ENCODE measurements around the gene ABCD1. TPM values are rescaled to one million over a fixed set of nuclear protein-coding genes. Genes with fewer than 3 reads are reported as not detected.
"Not testable (repeated sequence)": the region's sequence is repeated elsewhere in the genome, so short reads cannot be mapped to it uniquely, and the experiment has no call there.

Gene ABCD1
- total and polyA plus RNA-seq, 10 of the 15 experiments (the other 5 are each of a cell fraction or from before 2014, with no cell fraction given), result 0.13 to 6.5 (median 1.4) TPM

DNA sequence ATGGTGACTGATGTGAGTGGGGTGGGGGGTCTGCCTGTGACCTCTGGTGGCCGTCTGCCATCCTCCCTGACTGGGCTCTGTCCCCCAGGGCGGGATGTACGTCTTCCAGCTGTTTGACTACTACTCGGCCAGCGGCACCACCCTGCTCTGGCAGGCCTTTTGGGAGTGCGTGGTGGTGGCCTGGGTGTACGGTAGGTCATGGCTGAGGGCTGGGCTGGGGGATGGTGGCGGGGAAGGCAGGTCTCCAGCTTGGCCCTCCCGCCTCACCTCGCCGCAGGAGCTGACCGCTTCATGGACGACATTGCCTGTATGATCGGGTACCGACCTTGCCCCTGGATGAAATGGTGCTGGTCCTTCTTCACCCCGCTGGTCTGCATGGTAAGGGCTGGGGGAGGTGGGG, 30.4 kb upstream of the ABCD1 start:
- in situ Hi-C loops (cut with MboI); RAD21 ChIA-PET (ENCODE audit: unreplicated experiment); H4K20me1 ChIP-seq (ENCODE audit: control insufficient read depth, insufficient read depth); H3K4me1 ChIP-seq (ENCODE audit: control insufficient read depth, insufficient read depth, low read length); BruUV-seq (replicated peaks); H2AFZ ChIP-seq (ENCODE audit: control insufficient read depth, low read depth, low read length); H3K4me3 ChIP-seq; ATAC-seq; H3K27ac ChIP-seq (ENCODE audit: control insufficient read depth, insufficient read depth); intact Hi-C loops (cut with micrococcal nuclease; ENCODE audit: unreplicated experiment); FAIRE-seq; POLR2A ChIA-PET; CTCF ChIA-PET; H3K9ac ChIP-seq (ENCODE audit: control insufficient read depth, insufficient read depth, low read length); H3K27me3 ChIP-seq (replicated peaks in 1 of 2; ENCODE audit: control insufficient read depth in 2 of 2, insufficient read depth in 2 of 2, low read length in 1 of 2); H3K9me3 ChIP-seq (replicated peaks; ENCODE audit: control insufficient read depth, insufficient read depth, low read length); H3K79me2 ChIP-seq (ENCODE audit: control insufficient read depth, insufficient read depth, low read length); SMC1A ChIA-PET (ENCODE audit: uncharacterized antibody, unreplicated experiment); H3K4me2 ChIP-seq (ENCODE audit: control insufficient read depth, insufficient read depth); DNase-seq (ENCODE audit: low read depth, low spot score); H3K36me3 ChIP-seq (ENCODE audit: control insufficient read depth in 2 of 2, insufficient read depth in 2 of 2, low read length in 1 of 2): not testable (repeated sequence)
- 64% methylated on average over 8 of the region's 16 CpGs for WGBS (ENCODE audit: insufficient coverage, insufficient replicate concordance, low lambda C conversion rate, missing lambda C conversion rate)

DNA sequence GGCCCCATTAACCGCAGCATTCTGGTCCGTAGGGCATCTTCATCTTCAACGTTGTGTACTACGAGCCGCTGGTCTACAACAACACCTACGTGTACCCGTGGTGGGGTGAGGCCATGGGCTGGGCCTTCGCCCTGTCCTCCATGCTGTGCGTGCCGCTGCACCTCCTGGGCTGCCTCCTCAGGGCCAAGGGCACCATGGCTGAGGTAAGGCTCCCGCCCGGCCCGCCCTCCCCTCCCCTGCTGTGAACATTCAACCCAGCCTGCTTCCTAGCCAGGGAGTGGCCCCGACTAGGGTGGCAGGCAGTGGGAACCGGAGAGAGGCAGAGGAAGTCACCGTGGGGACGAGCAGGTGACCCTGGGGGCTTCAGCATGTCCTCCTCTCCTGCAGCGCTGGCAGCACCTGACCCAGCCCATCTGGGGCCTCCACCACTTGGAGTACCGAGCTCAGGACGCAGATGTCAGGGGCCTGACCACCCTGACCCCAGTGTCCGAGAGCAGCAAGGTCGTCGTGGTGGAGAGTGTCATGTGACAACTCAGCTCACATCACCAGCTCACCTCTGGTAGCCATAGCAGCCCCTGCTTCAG, 29.9 kb upstream of the ABCD1 start:
- Histone ChIP-seq H4K20me1 (ENCODE audit: control insufficient read depth, insufficient read depth) (no peaks in the 10 kb centered on the region), H3K36me3 (ENCODE audit: control insufficient read depth in 2 of 2, insufficient read depth in 2 of 2, low read length in 1 of 2) (no peaks in the 10 kb centered on the region), H3K9ac (ENCODE audit: control insufficient read depth, insufficient read depth, low read length) (no peak overlapping the region), H3K9me3 (replicated peaks; ENCODE audit: control insufficient read depth, insufficient read depth, low read length) (no peaks in the 10 kb centered on the region), H3K27me3 (replicated peaks in 1 of 2; ENCODE audit: control insufficient read depth in 2 of 2, insufficient read depth in 2 of 2, low read length in 1 of 2) (no peaks in the 10 kb centered on the region), H3K79me2 (ENCODE audit: control insufficient read depth, insufficient read depth, low read length) (no peaks in the 10 kb centered on the region), H3K4me2 (ENCODE audit: control insufficient read depth, insufficient read depth) (no peak overlapping the region), H3K27ac (ENCODE audit: control insufficient read depth, insufficient read depth) (no peak overlapping the region), H3K4me3 (no peak overlapping the region), H2AFZ (ENCODE audit: control insufficient read depth, low read depth, low read length) (no peak overlapping the region), H3K4me1 (ENCODE audit: control insufficient read depth, insufficient read depth, low read length) (no peaks in the 10 kb centered on the region)
- no peak for DNase-seq (ENCODE audit: low read depth, low spot score)
- ChIA-PET POLR2A (no interaction called here), RAD21 (ENCODE audit: unreplicated experiment) (no interaction called here), SMC1A (ENCODE audit: uncharacterized antibody, unreplicated experiment) (no interaction called here), CTCF (no interaction called here)
- WGBS (ENCODE audit: insufficient coverage, insufficient replicate concordance, low lambda C conversion rate, missing lambda C conversion rate), result 65% methylated on average over 22 of the region's 23 CpGs
- in situ Hi-C loops (cut with MboI) (no loop called here), intact Hi-C loops (cut with micrococcal nuclease; ENCODE audit: unreplicated experiment) (no loop called here)
- ATAC-seq, result no peak
- no peak for FAIRE-seq
- BruUV-seq (replicated peaks), result no TSS peak
- TF ChIP-seq NR2F1 (conservative IDR thresholded peaks at IDR 0.05) (no peak), NFXL1 (IDR thresholded peaks at IDR 0.05; ENCODE audit: borderline replicate concordance) (no peak), STAT3 (IDR thresholded peaks at IDR 0.05; ENCODE audit: low read depth, low read length) (no peak), GABPA (IDR thresholded peaks at IDR 0.05; ENCODE audit: low read depth) (no peak), NFIC (IDR thresholded peaks at IDR 0.05; ENCODE audit: low read depth, low read length) (no peak), CBFB (IDR thresholded peaks at IDR 0.05; ENCODE audit: low read depth) (no peak), ATF7 (IDR thresholded peaks at IDR 0.05; ENCODE audit: low read depth) (no peak), SIN3A (IDR thresholded peaks at IDR 0.05; ENCODE audit: low read depth, low read length) (no peak), EGR1 (IDR thresholded peaks at IDR 0.05; ENCODE audit: borderline replicate concordance in 1 of 2, low read depth in 2 of 2, low read length in 2 of 2) (no peak), MTA2 (IDR thresholded peaks at IDR 0.05; ENCODE audit: low read depth) (no peak), YBX1 (IDR thresholded peaks at IDR 0.05) (no peak), BCL11A (IDR thresholded peaks at IDR 0.05; ENCODE audit: low read depth, low read length) (no peak)
- TF ChIP-seq, protein P1, sequence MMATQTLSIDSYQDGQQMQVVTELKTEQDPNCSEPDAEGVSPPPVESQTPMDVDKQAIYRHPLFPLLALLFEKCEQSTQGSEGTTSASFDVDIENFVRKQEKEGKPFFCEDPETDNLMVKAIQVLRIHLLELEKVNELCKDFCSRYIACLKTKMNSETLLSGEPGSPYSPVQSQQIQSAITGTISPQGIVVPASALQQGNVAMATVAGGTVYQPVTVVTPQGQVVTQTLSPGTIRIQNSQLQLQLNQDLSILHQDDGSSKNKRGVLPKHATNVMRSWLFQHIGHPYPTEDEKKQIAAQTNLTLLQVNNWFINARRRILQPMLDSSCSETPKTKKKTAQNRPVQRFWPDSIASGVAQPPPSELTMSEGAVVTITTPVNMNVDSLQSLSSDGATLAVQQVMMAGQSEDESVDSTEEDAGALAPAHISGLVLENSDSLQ (IDR thresholded peaks at IDR 0.05), result no peak
- TF ChIP-seq, protein P2, sequence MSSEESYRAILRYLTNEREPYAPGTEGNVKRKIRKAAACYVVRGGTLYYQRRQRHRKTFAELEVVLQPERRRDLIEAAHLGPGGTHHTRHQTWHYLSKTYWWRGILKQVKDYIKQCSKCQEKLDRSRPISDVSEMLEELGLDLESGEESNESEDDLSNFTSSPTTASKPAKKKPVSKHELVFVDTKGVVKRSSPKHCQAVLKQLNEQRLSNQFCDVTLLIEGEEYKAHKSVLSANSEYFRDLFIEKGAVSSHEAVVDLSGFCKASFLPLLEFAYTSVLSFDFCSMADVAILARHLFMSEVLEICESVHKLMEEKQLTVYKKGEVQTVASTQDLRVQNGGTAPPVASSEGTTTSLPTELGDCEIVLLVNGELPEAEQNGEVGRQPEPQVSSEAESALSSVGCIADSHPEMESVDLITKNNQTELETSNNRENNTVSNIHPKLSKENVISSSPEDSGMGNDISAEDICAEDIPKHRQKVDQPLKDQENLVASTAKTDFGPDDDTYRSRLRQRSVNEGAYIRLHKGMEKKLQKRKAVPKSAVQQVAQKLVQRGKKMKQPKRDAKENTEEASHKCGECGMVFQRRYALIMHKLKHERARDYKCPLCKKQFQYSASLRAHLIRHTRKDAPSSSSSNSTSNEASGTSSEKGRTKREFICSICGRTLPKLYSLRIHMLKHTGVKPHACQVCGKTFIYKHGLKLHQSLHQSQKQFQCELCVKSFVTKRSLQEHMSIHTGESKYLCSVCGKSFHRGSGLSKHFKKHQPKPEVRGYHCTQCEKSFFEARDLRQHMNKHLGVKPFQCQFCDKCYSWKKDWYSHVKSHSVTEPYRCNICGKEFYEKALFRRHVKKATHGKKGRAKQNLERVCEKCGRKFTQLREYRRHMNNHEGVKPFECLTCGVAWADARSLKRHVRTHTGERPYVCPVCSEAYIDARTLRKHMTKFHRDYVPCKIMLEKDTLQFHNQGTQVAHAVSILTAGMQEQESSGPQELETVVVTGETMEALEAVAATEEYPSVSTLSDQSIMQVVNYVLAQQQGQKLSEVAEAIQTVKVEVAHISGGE (CRISPR knock-in tag; IDR thresholded peaks at IDR 0.05), result no peak
